H9 (cell line): ENCODE measurements around the gene TMPRSS9. TPM values are rescaled to one million over a fixed set of nuclear protein-coding genes. Genes with fewer than 3 reads are reported as not detected.

Source experiments
- DNase-seq: peaks from one replicate; pipeline ENCODE4 v3.0.0-alpha.2; 2017
- H2AFZ ChIP-seq: one replicate; pipeline ENCODE4 v1.6.1; 2013; ENCODE audit warnings: mild to moderate bottlenecking, low read length, control low read depth, moderate library complexity
- H2AK5ac ChIP-seq: 2 replicates; pipeline ENCODE4 v1.6.1; 2013; ENCODE audit warnings: low read length, control low read depth, mixed read lengths; ENCODE audit not compliant: insufficient read length
- H2BK120ac ChIP-seq: one replicate; pipeline ENCODE4 v1.6.1; 2013; ENCODE audit warnings: low read depth, mild to moderate bottlenecking, low read length, control low read depth, inconsistent platforms; ENCODE audit not compliant: poor library complexity, severe bottlenecking
- H2BK12ac ChIP-seq: 2 replicates; pipeline ENCODE4 v1.6.1; 2013; ENCODE audit warnings: low read length, control low read depth, mixed read lengths, low read depth; ENCODE audit not compliant: insufficient read length
- H2BK15ac ChIP-seq: 2 replicates; pipeline ENCODE4 v1.6.1; 2013; ENCODE audit warnings: low read depth, low read length, control low read depth
- H2BK20ac ChIP-seq: one replicate; pipeline ENCODE4 v1.6.1; 2013; ENCODE audit warnings: low read depth, mild to moderate bottlenecking, low read length, control low read depth, inconsistent platforms; ENCODE audit not compliant: poor library complexity, severe bottlenecking
- H2BK5ac ChIP-seq: 2 replicates; pipeline ENCODE4 v1.6.1; 2013; ENCODE audit warnings: low read length, control low read depth, mixed read lengths; ENCODE audit not compliant: insufficient read length
- H3K14ac ChIP-seq: 2 replicates; pipeline ENCODE4 v1.6.1; 2013; ENCODE audit warnings: low read length, control low read depth; ENCODE audit not compliant: insufficient read depth
- H3K18ac ChIP-seq: 2 replicates; pipeline ENCODE4 v1.6.1; 2013; ENCODE audit warnings: low read depth, mild to moderate bottlenecking, mixed read lengths, low read length, control low read depth; ENCODE audit not compliant: insufficient read length
- H3K23ac ChIP-seq: 2 replicates; pipeline ENCODE4 v1.6.1; 2013; ENCODE audit warnings: low read length, control low read depth, mixed read lengths, low read depth; ENCODE audit not compliant: insufficient read length
- H3K23me2 ChIP-seq: 2 replicates; pipeline ENCODE4 v1.6.1; 2013; ENCODE audit warnings: low read depth, mild to moderate bottlenecking, mixed read lengths, low read length, control low read depth; ENCODE audit not compliant: insufficient read length, poor library complexity, severe bottlenecking
- H3K27ac ChIP-seq: 2 replicates; pipeline ENCODE4 v1.5.1; 2013; ENCODE audit warnings: low read length, control low read depth, mixed read lengths, low read depth; ENCODE audit not compliant: insufficient read length
- H3K27me3 ChIP-seq: 2 replicates; pipeline ENCODE4 v1.6.1; 2013; ENCODE audit warnings: low read length, control low read depth, inconsistent platforms; ENCODE audit not compliant: insufficient read depth
- H3K4ac ChIP-seq: 2 replicates; pipeline ENCODE4 v1.6.1; 2013; ENCODE audit warnings: low read depth, mild to moderate bottlenecking, control low read depth, inconsistent platforms, low read length, moderate library complexity
- H3K4me1 ChIP-seq: 2 replicates; pipeline ENCODE4 v1.6.1; 2013; ENCODE audit warnings: low read length, control low read depth, inconsistent platforms; ENCODE audit not compliant: insufficient read depth
- H3K4me2 ChIP-seq: 2 replicates; pipeline ENCODE4 v1.6.1; 2013; ENCODE audit warnings: low read length, control low read depth, mixed read lengths; ENCODE audit not compliant: insufficient read length, insufficient read depth
- H3K56ac ChIP-seq: 2 replicates; pipeline ENCODE4 v1.6.1; 2013; ENCODE audit warnings: low read depth, mild to moderate bottlenecking, mixed read lengths, low read length, control low read depth; ENCODE audit not compliant: insufficient read length
- H3K79me1 ChIP-seq: 2 replicates; pipeline ENCODE4 v1.6.1; 2013; ENCODE audit warnings: low read depth, mild to moderate bottlenecking, moderate library complexity, low read length, control low read depth, inconsistent platforms; ENCODE audit not compliant: insufficient read depth, poor library complexity, severe bottlenecking
- H3K79me2 ChIP-seq: 2 replicates; pipeline ENCODE4 v1.6.1; 2013; ENCODE audit warnings: low read length, control low read depth, inconsistent platforms; ENCODE audit not compliant: insufficient read depth
- H3K9ac ChIP-seq: 2 replicates; pipeline ENCODE4 v1.6.1; 2013; ENCODE audit warnings: low read length, control low read depth, mixed read lengths; ENCODE audit not compliant: insufficient read length; ENCODE audit errors: extremely low read depth
- H3K9me3 ChIP-seq: one replicate; pipeline ENCODE4 v1.6.1; 2013; ENCODE audit warnings: low read depth, low read length, inconsistent platforms; ENCODE audit not compliant: control insufficient read depth
- H3T11ph ChIP-seq: one replicate; pipeline ENCODE4 v1.6.1; 2013; ENCODE audit warnings: mild to moderate bottlenecking, low read length, control low read depth, inconsistent platforms
- H4K20me1 ChIP-seq: one replicate; pipeline ENCODE4 v1.6.1; 2013; ENCODE audit not compliant: control insufficient read depth, insufficient read length, insufficient read depth
- H4K5ac ChIP-seq: 2 replicates; pipeline ENCODE4 v1.6.1; 2013; ENCODE audit warnings: low read depth, mild to moderate bottlenecking, mixed read lengths, low read length, control low read depth; ENCODE audit not compliant: insufficient read length
- H4K8ac ChIP-seq: replicated peaks from 2 replicates; pipeline ENCODE4 v1.6.1; 2013; ENCODE audit warnings: low read length, control low read depth, mixed read lengths, low read depth; ENCODE audit not compliant: insufficient read length
- H4K91ac ChIP-seq: 2 replicates; pipeline ENCODE4 v1.6.1; 2013; ENCODE audit warnings: low read depth, mild to moderate bottlenecking, moderate library complexity, mixed read lengths, low read length, control low read depth; ENCODE audit not compliant: insufficient read length
- H3K27ac Mint-ChIP-seq, 3 experiments: 2 replicates in 2 of 3; 3 replicates in 1 of 3; pipeline ENCODE4 v1.8.0; 2020 to 2021; ENCODE audit warnings: mixed read lengths in 3 of 3, mild to moderate bottlenecking in 1 of 3, moderate library complexity in 1 of 3
- H3K27me3 Mint-ChIP-seq: 2 replicates; pipeline ENCODE4 v1.8.0; 2021; ENCODE audit warnings: low read depth, mild to moderate bottlenecking, moderate library complexity, mixed read lengths
- H3K36me3 Mint-ChIP-seq, 3 experiments: 2 replicates in 2 of 3; 3 replicates in 1 of 3; pipeline ENCODE4 v1.8.0; 2020 to 2021; ENCODE audit warnings: low read depth in 3 of 3, mixed read lengths in 3 of 3; ENCODE audit not compliant: insufficient read depth in 1 of 3
- H3K4me1 Mint-ChIP-seq, 2 experiments: 2 replicates each; pipeline ENCODE4 v1.8.0; 2020; ENCODE audit warnings: mixed read lengths in 2 of 2
- H3K4me3 Mint-ChIP-seq, 2 experiments: 2 replicates in 1 of 2; 3 replicates in 1 of 2; pipeline ENCODE4 v1.8.0; 2020 to 2021; ENCODE audit warnings: mild to moderate bottlenecking in 2 of 2, mixed read lengths in 2 of 2, moderate library complexity in 1 of 2
- H3K9me3 Mint-ChIP-seq, 2 experiments: 2 replicates in 1 of 2; 3 replicates in 1 of 2; pipeline ENCODE4 v1.8.0; 2020; ENCODE audit warnings: mild to moderate bottlenecking in 2 of 2, mixed read lengths in 2 of 2, moderate library complexity in 1 of 2
- WGBS: extraction: QIAGEN DNeasy Blood & Tissue Kit; methylation state at CpG from one replicate; pipeline ENCODE4 v1.1.7; 2013; ENCODE audit warnings: missing lambda C conversion rate, low lambda C conversion rate, mixed read lengths; ENCODE audit not compliant: insufficient read length; ENCODE audit errors: extremely low coverage; 5-methylcytosine and 5-hydroxymethylcytosine counted together
- total RNA-seq: library from RNA; stranded (reverse); gene quantifications from 2 replicates; pipeline ENCODE4 v1.2.1, GENCODE V29; 2021
- TF ChIP-seq, protein P1 (sequence below): fragments of 200-600 bp; sonication (generic); conservative IDR thresholded peaks from 3 replicates; pipeline ENCODE4 v1.8.0; 2021; ENCODE audit warnings: antibody characterized with exemption, mild to moderate bottlenecking

The TMPRSS9 gene
- total RNA-seq, 1 experiment from 2014 or later: 0.24 TPM

DNA sequence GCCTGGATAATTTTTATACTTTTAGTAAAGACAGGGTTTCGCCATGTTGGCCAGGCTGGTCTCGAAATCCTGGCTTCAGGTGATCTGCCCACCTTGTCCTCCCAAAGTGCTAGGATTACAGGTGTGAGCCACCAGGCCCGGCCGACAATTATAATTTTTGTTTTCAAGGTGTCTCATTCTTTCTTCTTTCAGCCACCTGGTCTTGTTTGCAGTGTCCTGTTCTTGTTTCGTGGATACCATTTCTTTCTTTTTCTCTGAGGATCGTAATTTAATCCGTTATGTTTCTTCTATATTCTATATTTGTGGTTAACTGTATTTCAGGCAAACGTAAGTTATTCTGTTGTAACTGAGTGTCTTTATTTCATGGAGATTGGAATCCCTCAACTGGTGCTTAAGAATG, 51.6 kb downstream of the TMPRSS9 start:
- Histone ChIP-seq H3K4ac (no peak overlapping the region), H3K56ac (no peak overlapping the region), H2BK120ac (no peak overlapping the region), H3K79me2 (no peaks in the 10 kb centered on the region), H3K4me1 (no peaks in the 10 kb centered on the region), H3K23ac (no peak overlapping the region), H4K5ac (no peak overlapping the region), H2BK20ac (no peak overlapping the region), H3K4me2 (no peak overlapping the region), H2BK5ac (no peak overlapping the region), H3K27ac (no peak overlapping the region), H2AK5ac (no peak overlapping the region), H3K79me1 (no peaks in the 10 kb centered on the region), H3K14ac (no peak overlapping the region), H2BK15ac (no peak overlapping the region), H3K9ac (no peak overlapping the region), H4K91ac (no peak overlapping the region), H2AFZ (no peak overlapping the region), H4K20me1 (no peaks in the 10 kb centered on the region), H3T11ph (no peak overlapping the region), H3K18ac (no peak overlapping the region), H4K8ac (no peak overlapping the region), H3K23me2 (no peaks in the 10 kb centered on the region), H2BK12ac (no peak overlapping the region), H3K9me3 (no peaks in the 10 kb centered on the region), H3K27me3 (no peaks in the 10 kb centered on the region)
- TF ChIP-seq, protein P1, sequence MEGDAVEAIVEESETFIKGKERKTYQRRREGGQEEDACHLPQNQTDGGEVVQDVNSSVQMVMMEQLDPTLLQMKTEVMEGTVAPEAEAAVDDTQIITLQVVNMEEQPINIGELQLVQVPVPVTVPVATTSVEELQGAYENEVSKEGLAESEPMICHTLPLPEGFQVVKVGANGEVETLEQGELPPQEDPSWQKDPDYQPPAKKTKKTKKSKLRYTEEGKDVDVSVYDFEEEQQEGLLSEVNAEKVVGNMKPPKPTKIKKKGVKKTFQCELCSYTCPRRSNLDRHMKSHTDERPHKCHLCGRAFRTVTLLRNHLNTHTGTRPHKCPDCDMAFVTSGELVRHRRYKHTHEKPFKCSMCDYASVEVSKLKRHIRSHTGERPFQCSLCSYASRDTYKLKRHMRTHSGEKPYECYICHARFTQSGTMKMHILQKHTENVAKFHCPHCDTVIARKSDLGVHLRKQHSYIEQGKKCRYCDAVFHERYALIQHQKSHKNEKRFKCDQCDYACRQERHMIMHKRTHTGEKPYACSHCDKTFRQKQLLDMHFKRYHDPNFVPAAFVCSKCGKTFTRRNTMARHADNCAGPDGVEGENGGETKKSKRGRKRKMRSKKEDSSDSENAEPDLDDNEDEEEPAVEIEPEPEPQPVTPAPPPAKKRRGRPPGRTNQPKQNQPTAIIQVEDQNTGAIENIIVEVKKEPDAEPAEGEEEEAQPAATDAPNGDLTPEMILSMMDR: no peak
- no CpG with 5 or more reads among the region's 8 CpGs for WGBS
- Mint-ChIP-seq H3K9me3 (peaks cover 1 to 10% of the 10 kb centered on the region in 2 experiments; a peak in 4 of 5 replicates), H3K27ac (no peak overlapping the region), H3K36me3 (peaks cover 0 to 4% (median 0%) of the 10 kb centered on the region in 3 experiments; a peak in 2 of 7 replicates), H3K4me3 (no peak overlapping the region), H3K27me3 (peaks cover 42% of the 10 kb centered on the region), H3K4me1 (0 out of 4 replicates have a peak, but pooled peaks cover 0 to 4% of the 10 kb centered on the region in 2 experiments)
- DNase-seq: no peak
